Renal cortex interstitium (tissue), 11 donors: ENCODE data around the gene SERINC2. TPM values are rescaled to one million over a fixed set of nuclear protein-coding genes. Genes with fewer than 3 reads are reported as not detected.
"Not testable (repeated sequence)": the region's sequence is repeated elsewhere in the genome, so short reads cannot be mapped to it uniquely, and the experiment has no call there.

Experiments
- DNase-seq, 11 donors: peaks; one replicate each; pipeline ENCODE4 v3.0.0-alpha.2; 2013; ENCODE audit warnings: low read depth in 9 of 11, low spot score in 4 of 11; ENCODE audit errors: extremely low read depth in 1 of 11
- polyA plus RNA-seq, 3 donors: library from polyadenylated mRNA; unstranded; fragments of 120-200 nt; gene quantifications; one replicate each; pipeline ENCODE4 v1.2.1, GENCODE V29; 2013; ENCODE audit not compliant: insufficient read length in 3 of 3

SERINC2 gene
- polyA plus RNA-seq, 3 donors: 34.8 to 52.4 (median 51.1) TPM

GRCh38 chr1:31377364-31377863, 35.6 kb upstream of the SERINC2 start:
- no peak for DNase-seq

- no peak for DNase-seq
Observed at GRCh38 chr1:31378001-31378400, 35.0 kb upstream of the SERINC2 start.

- DNase-seq: no peak
Observed at GRCh38 chr1:31380181-31380580, 32.8 kb upstream of the SERINC2 start.

- DNase-seq: no peak
Observed at GRCh38 chr1:31381394-31382294, 31.4 kb upstream of the SERINC2 start.

GRCh38 chr1:31382379-31382989, 30.5 kb upstream of the SERINC2 start:
- DNase-seq: no peak

- DNase-seq: no peak
Observed at GRCh38 chr1:31383967-31384366, 29.0 kb upstream of the SERINC2 start.

GRCh38 chr1:31386576-31387243, 26.3 kb upstream of the SERINC2 start:
- DNase-seq: not testable (repeated sequence)

- DNase-seq: no peak
Observed at GRCh38 chr1:31387612-31388011, 25.4 kb upstream of the SERINC2 start.

- DNase-seq: no peak
Observed at GRCh38 chr1:31389616-31390015, 23.4 kb upstream of the SERINC2 start.

GRCh38 chr1:31390071-31390470, 22.9 kb upstream of the SERINC2 start:
- DNase-seq: no peak

GRCh38 chr1:31393463-31393862, 19.6 kb upstream of the SERINC2 start:
- DNase-seq: no peak

- peak in 7 of 11 donors; percentile 66 to 80 (median 72) for DNase-seq
Observed at GRCh38 chr1:31394584-31395193, 18.3 kb upstream of the SERINC2 start.

GRCh38 chr1:31396633-31397351, 16.2 kb upstream of the SERINC2 start:
- no peak for DNase-seq

GRCh38 chr1:31397360-31398095, 15.5 kb upstream of the SERINC2 start:
- DNase-seq: no peak

GRCh38 chr1:31398246-31398645, 14.8 kb upstream of the SERINC2 start:
- no peak for DNase-seq

GRCh38 chr1:31399976-31400375, 13.0 kb upstream of the SERINC2 start:
- no peak for DNase-seq

- DNase-seq: no peak
Observed at GRCh38 chr1:31400393-31400792, 12.6 kb upstream of the SERINC2 start.

- no peak for DNase-seq
Observed at GRCh38 chr1:31401241-31401640, 11.8 kb upstream of the SERINC2 start.
